GM21825 (cell line): ENCODE results near the gene RP2.

Experiments
- ATAC-seq: cut with Tn5 transposase; IDR thresholded peaks from one replicate; pipeline ENCODE4 v1.9.1; 2021; ENCODE audit warnings: mild to moderate bottlenecking, moderate library complexity; ENCODE audit not compliant: unreplicated experiment

The RP2 gene

GRCh38 chrX:46917622-46918021 is 80.8 kb downstream of the RP2 start:
- ATAC-seq: no peak

GRCh38 chrX:46918434-46918833 is 81.6 kb downstream of the RP2 start:
- no peak for ATAC-seq

GRCh38 chrX:46920235-46920634 is 83.4 kb downstream of the RP2 start:
- ATAC-seq: no peak

- no peak for ATAC-seq
These were observed 85.8 kb downstream of the RP2 start for GRCh38 chrX:46922611-46923010.

GRCh38 chrX:46927718-46928117 is 90.9 kb downstream of the RP2 start:
- ATAC-seq: no peak

GRCh38 chrX:46929439-46930261 is 92.8 kb downstream of the RP2 start:
- no peak for ATAC-seq
